ENCODE measurements around the gene C2orf68. TPM values are rescaled to one million over a fixed set of nuclear protein-coding genes. Genes with fewer than 3 reads are reported as not detected.
"Not testable (repeated sequence)": the region's sequence is repeated elsewhere in the genome, so short reads cannot be mapped to it uniquely, and the experiment has no call there.

The C2orf68 gene
- total RNA-seq, 3 donors from 2014 or later: 17.1 to 21.0 (median 18.1) TPM

DNA sequence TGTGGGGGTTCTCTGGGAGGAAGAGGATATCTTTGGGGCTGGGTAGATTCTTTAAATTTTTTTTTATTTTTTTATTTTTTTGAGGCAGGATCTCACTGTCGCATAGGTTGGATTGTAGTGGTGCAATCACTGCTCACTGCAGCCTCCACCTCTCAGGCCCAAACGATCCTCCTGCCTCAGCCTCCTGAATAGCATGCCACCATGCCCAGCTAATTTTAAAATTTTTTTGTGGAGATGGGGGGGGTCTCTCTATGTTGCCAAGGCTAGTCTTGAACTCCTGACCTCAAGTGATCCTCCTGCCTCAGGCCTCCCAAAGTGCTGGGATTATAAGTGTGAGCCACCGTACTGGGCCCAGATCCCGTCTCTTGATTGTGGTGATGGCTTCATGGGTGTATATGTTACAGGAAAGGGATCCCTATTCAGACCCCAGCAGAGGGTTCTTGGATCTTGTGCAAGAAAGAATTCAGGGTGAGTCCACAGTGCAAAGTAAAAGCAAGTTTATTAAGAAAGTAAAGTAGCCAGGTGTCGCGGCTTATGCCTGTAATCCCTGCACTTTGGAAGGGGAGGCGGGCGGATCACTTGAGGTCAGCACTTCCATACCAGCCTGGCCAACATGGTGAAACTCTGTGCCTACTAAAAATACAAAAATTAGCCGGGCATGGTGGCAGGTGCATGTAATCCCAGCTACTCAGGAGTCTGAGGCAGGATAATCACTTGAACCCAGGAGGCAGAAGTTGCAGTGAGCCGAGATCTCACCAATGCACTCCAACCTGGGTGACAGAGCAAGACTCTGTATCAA lies 2.0 kb upstream of the C2orf68 start:
- ATAC-seq (no peak), DNase-seq (no peak)
- H3K9me3 Mint-ChIP-seq: no peaks in the 10 kb centered on the region
- peaks cover 29% of the 10 kb centered on the region for H3K4me1 Mint-ChIP-seq (ENCODE audit: low read depth)
- H3K4me3 Mint-ChIP-seq: peak overlapping the region; percentile 29
- peaks cover 6% of the 10 kb centered on the region for H3K36me3 Mint-ChIP-seq (ENCODE audit: insufficient read depth)
- H3K27me3 Mint-ChIP-seq (ENCODE audit: low read depth): no peaks in the 10 kb centered on the region

DNA sequence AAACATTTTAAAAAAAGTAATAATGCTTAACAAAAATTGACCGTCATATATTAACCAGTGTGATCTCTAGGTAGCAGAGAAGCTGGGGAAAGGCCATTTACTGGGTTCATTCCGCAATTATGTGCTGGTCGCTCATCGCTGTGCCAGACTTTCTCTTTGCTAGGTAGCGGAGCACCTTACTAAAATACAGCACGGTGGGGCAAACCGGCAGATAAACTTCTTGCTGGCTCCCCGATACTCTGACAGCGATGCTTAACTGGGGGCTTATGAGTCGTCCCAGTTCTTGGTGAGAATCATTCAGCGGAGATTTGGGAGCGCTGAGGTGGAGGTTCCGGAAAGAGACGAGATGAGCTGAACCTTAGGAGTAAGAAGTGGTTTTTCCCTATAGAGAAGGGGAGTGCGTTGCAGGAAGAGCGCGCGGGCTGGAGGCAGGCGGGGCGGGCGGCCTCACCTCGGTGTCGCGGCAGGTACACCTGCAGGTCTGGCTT lies 605 bp downstream of the C2orf68 start:
- H3K27me3 Mint-ChIP-seq (ENCODE audit: low read depth): no peaks in the 10 kb centered on the region
- H3K4me1 Mint-ChIP-seq (ENCODE audit: low read depth): peaks cover 23% of the 10 kb centered on the region
- ATAC-seq (peak in 1 of 2 donors; percentile 16), DNase-seq (no peak)
- H3K4me3 Mint-ChIP-seq: peak overlapping the region; percentile 93
- no peaks in the 10 kb centered on the region for H3K9me3 Mint-ChIP-seq
- H3K36me3 Mint-ChIP-seq (ENCODE audit: insufficient read depth): peaks cover 12% of the 10 kb centered on the region

DNA sequence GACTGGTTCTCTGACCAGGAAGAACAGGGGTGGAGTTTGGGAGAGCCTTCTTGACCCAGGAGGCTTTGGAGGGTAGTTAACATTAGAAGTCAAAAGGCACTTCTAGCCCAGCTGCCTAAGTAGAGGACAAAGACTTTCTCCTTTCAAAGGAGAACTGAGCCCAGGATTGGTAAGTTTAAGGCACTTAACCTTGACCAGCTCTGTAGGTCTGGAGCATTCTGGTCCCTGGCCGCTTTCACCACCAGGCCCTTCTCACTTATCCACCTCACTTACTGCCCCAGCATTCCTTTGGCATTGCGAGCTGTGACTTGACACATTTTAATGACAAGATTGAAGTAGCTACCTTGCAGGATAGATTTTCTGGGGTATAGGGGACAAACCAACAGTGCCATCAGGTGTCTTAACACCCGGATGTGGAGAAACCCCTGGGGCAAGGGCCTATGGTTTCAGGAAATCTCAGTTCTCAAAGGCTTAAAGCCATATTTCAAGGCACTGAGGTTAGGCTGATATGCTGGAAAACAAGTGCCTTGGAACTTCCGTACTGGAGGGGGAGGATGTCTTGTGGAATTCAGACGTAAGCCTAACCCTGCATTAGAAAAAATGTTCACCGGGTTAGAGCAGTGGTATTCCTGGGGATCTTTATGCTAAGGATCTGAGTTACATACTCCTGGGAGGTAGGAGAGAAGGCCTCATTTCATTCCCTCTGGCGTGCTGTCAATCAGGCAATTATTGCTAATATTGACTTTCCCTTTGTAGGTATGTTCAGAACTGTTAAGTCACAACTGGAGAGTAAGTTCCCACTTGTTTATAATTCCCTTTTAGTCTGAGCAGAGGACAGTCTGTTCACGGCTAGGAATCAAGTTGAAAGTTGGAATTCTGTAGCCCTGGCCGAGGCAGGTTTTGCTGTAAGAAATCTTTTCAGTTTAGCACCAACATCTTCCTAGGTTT lies 4.3 kb downstream of the C2orf68 start:
- DNase-seq (no peak), ATAC-seq (no peak)
- H3K9me3 Mint-ChIP-seq: no peaks in the 10 kb centered on the region
- H3K27me3 Mint-ChIP-seq (ENCODE audit: low read depth): no peaks in the 10 kb centered on the region
- peaks cover 41% of the 10 kb centered on the region for H3K4me1 Mint-ChIP-seq (ENCODE audit: low read depth)
- no peak overlapping the region for H3K4me3 Mint-ChIP-seq
- H3K36me3 Mint-ChIP-seq (ENCODE audit: insufficient read depth): peaks cover 12% of the 10 kb centered on the region

DNA sequence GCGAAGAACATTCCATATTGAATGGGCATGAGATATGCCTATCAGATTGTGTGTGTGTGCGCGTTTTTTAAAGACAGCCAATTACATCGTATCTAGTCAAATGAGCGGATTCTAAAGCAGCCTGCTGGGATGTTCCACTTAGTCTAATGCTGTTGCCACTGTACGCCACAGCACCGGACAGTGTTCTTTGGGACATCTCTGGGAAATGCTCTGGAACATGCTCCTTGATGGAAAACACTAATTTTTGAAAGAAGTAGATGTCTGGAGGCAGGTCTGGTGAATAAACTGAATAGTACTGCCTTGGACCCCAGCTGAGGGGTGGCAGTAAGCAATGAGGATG lies 5.8 kb downstream of the C2orf68 start:
- H3K4me3 Mint-ChIP-seq: no peak overlapping the region
- H3K9me3 Mint-ChIP-seq: no peaks in the 10 kb centered on the region
- no peaks in the 10 kb centered on the region for H3K27me3 Mint-ChIP-seq (ENCODE audit: low read depth)
- peaks cover 37% of the 10 kb centered on the region for H3K4me1 Mint-ChIP-seq (ENCODE audit: low read depth)
- no peak for ATAC-seq
- no peak for DNase-seq
- peaks cover 10% of the 10 kb centered on the region for H3K36me3 Mint-ChIP-seq (ENCODE audit: insufficient read depth)

GRCh38 chr2:85605406-85606115 lies 6.3 kb downstream of the C2orf68 start:
- no peak for ATAC-seq
- no peak overlapping the region for H3K4me3 Mint-ChIP-seq
- H3K27me3 Mint-ChIP-seq (ENCODE audit: low read depth): no peaks in the 10 kb centered on the region
- DNase-seq: no peak
- no peaks in the 10 kb centered on the region for H3K9me3 Mint-ChIP-seq
- peaks cover 10% of the 10 kb centered on the region for H3K36me3 Mint-ChIP-seq (ENCODE audit: insufficient read depth)
- H3K4me1 Mint-ChIP-seq (ENCODE audit: low read depth): peaks cover 39% of the 10 kb centered on the region

DNA sequence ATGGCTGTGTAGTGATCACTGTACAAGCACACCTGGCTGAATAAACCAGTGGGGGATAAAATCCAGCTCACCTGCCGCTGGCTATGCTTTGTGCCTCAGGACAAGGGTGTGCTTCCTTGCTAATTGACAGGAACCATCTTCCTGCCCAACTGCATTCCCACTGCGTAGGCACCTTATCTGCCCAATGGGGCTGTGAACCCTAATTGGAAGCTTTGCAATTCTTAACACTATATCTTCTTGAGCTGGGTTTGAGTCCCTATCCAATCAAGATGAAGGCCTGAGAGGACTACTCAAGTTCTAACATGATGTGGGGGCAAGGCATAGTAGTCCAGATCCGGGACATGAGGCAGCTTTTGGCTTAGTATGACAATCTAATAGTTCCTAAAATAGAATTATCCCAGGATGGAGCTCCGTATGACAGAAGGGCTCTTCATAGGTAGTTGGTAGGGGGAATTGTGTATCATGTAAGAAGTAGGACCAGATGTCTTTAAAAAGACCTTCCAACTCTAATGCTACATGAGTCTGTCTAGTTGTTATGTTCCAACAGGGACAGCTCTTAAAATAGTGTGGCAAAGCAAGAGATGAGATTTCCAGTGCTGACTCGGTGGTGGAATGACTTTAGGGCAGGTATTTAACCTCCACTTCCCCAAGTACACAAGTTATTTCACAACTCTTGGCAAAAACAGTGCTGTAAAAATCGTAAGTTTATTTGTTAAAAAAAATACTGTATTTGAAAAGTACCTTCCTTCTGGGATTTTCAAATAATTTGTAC lies 7.1 kb downstream of the C2orf68 start:
- peaks cover 33% of the 10 kb centered on the region for H3K4me1 Mint-ChIP-seq (ENCODE audit: low read depth)
- no peak for DNase-seq
- no peaks in the 10 kb centered on the region for H3K9me3 Mint-ChIP-seq
- H3K36me3 Mint-ChIP-seq (ENCODE audit: insufficient read depth): peaks cover 7% of the 10 kb centered on the region
- H3K4me3 Mint-ChIP-seq: no peak overlapping the region
- no peaks in the 10 kb centered on the region for H3K27me3 Mint-ChIP-seq (ENCODE audit: low read depth)
- no peak for ATAC-seq

- not testable (repeated sequence) for ATAC-seq; H3K9me3 Mint-ChIP-seq; H3K36me3 Mint-ChIP-seq (ENCODE audit: insufficient read depth); H3K27me3 Mint-ChIP-seq (ENCODE audit: low read depth); DNase-seq
- peaks cover 29% of the 10 kb centered on the region for H3K4me1 Mint-ChIP-seq (ENCODE audit: low read depth)
- H3K4me3 Mint-ChIP-seq: peak overlapping the region; percentile 84
Measured at GRCh38 chr2:85604133-85604444, 7.8 kb downstream of the C2orf68 start.

DNA sequence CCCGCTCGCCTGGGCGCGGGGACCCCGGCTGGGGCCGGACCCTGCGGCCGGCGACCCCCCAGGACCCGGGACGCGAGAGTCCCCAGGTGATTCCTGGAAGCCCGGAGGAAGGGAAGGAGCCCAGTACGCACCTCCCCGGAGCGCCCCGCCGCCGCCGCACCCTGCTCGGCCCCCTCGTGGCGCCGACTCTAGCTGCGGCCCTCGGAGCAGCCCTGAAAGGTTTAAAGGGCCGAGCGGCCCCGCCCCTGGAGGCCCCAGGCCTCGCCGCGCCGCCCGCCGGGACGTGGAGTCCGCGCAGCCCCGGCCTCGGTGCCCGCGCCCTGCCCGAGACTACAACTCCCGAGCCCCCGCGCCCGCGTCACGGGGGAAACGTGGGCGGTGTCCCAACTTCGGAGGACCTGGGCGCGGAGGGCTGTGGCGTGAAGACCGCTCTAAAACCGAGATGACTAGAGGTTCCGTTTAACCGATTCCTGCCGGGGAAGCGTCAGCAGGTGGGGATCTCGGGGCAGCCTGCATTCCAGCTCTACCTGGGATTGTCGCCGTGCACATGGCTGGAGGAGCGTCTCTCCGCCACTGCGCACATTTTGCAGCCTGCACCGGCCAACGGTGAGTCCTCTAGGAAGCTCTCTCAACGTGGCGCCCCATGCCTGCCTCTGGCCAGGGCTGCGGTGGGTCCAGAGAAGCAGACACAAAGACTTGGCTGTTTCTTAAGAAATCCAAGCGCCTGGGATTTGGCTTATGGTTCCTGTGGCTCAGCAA lies 9.2 kb downstream of the C2orf68 start, which contains the start of gene TMEM150A:
Gene TMEM150A (minus strand): TSS at position 223 of the 759 bp plus-strand sequence. CDS start 750 bp downstream, outside the sequence.
- H3K27me3 Mint-ChIP-seq (ENCODE audit: low read depth): no peaks in the 10 kb centered on the region
- H3K9me3 Mint-ChIP-seq: no peaks in the 10 kb centered on the region
- H3K36me3 Mint-ChIP-seq (ENCODE audit: insufficient read depth): peaks cover 2% of the 10 kb centered on the region
- ATAC-seq: peak; percentile 97
- H3K4me3 Mint-ChIP-seq: peak within 1 kb of the TSS; percentile 85
- peak; percentile 83 for DNase-seq
- H3K4me1 Mint-ChIP-seq (ENCODE audit: low read depth): peaks cover 23% of the 10 kb centered on the region

DNA sequence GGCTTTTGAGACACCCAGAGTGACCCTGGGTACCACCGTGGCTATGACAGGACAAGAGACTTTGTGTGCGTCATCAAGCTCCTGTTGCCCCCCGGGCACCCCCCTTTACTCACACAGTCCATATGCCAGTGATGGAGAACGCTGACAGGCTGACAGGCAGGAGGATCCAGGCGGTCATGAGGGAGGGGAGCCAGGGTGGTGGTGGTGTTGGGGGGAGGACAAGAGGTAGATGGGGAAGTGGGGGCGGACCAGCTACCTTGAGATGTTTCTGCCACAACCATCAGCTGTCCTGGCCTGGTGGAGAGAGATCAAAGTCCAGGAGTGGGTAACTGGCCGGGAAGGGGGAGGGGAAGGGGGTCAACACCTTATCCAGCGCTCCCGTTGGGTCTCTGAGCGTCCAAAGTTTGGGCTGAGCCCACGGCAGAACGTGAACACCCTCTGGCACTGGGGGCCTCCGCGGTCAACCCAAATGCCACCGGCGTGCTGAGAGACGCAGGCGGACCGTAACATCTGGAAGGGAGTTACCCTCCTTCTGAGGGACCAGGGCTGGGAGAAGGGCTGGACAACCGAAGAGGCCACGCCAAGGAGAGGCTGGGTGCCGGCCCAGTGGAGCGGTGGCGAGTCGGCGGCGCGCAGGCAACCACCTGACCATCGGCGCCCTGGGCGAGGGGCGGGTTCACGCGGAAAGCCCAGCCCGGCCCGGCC lies 9.9 kb downstream of the C2orf68 start:
- Mint-ChIP-seq H3K9me3 (no peaks in the 10 kb centered on the region), H3K4me3 (peak overlapping the region; percentile 85), H3K4me1 (ENCODE audit: low read depth) (peaks cover 26% of the 10 kb centered on the region), H3K36me3 (ENCODE audit: insufficient read depth) (peaks cover 1% of the 10 kb centered on the region), H3K27me3 (ENCODE audit: low read depth) (no peaks in the 10 kb centered on the region)
- ATAC-seq (peak; percentile 18 to 23), DNase-seq (no peak)

DNA sequence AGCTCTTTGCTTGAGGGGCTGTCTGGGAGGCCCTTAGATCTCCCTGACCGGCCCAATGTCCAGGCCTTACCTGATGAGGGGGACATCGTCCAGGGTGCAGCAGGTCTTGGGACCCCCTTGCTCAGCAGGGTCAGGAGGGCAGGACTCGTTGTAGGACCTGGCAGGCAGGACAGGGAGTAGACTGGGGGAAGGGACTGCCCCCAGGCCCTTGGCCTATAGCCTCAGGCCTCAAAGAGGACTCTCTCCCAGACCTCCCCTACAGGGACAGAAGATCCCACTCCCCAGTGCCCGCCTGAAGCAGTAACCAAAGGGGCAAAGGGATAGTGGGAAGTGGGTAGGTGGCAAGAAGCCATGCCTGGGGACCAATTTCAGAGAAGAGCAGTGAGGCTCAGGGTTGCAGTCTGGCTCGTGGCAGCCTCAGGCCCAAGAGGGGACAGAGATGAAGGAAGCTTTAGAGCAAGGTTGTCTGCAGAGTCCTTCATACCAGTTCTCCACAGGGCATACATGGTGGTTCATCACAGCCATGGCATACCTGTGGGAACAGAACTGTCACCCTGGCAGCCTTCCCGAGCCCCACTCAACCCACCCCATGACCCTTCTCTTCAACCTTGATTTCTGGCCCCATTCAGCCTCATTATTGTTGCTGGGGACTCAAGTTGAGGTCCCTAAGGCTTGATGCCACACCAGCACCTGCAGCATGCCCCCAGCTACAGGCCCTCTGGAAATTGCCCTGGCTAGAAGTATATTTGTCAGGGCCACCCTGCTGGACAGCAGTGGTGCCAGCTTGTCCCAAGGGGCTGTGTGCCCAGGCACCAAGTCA lies 10.7 kb downstream of the C2orf68 start:
- ATAC-seq (no peak), DNase-seq (no peak)
- Mint-ChIP-seq H3K9me3 (no peaks in the 10 kb centered on the region), H3K36me3 (ENCODE audit: insufficient read depth) (peaks cover 1% of the 10 kb centered on the region), H3K4me3 (peak overlapping the region; percentile 85), H3K27me3 (ENCODE audit: low read depth) (no peaks in the 10 kb centered on the region), H3K4me1 (ENCODE audit: low read depth) (peaks cover 33% of the 10 kb centered on the region)

- Mint-ChIP-seq H3K4me1 (ENCODE audit: low read depth) (peaks cover 35% of the 10 kb centered on the region), H3K4me3 (peak overlapping the region; percentile 85), H3K36me3 (ENCODE audit: insufficient read depth) (peaks cover 1% of the 10 kb centered on the region), H3K27me3 (ENCODE audit: low read depth) (no peaks in the 10 kb centered on the region), H3K9me3 (no peaks in the 10 kb centered on the region)
- ATAC-seq (no peak), DNase-seq (no peak)
Measured at GRCh38 chr2:85600235-85600575, 11.7 kb downstream of the C2orf68 start.
